Stimulated activated CD4-positive, alpha-beta T cell treated with anti-CD3 and anti-CD28 coated beads, Interleukin-12 subunit alpha, Interleukin-12 subunit beta, amount 100 ng/mL, for 24 hours (primary cell): ENCODE measurements around the gene TSEN34.
A peak's percentile ranks its signal among the peaks of the same experiment; 100 is the strongest.
"Not testable (repeated sequence)": the region's sequence is repeated elsewhere in the genome, so short reads cannot be mapped to it uniquely, and the experiment has no call there.

Source experiments
- DNase-seq, 2 experiments: peaks; one replicate each; pipeline ENCODE4 v3.0.0-alpha.2; 2020; ENCODE audit warnings: low read depth in 2 of 2

TSEN34 gene

GRCh38 chr19:54209058-54209810 is 18.1 kb downstream of the TSEN34 start:
- DNase-seq = no peak

- no peak for DNase-seq
These were observed 18.8 kb downstream of the TSEN34 start for GRCh38 chr19:54209811-54210494.

GRCh38 chr19:54211235-54211634 is 20.1 kb downstream of the TSEN34 start:
- no peak for DNase-seq

GRCh38 chr19:54214217-54214616 is 23.1 kb downstream of the TSEN34 start:
- DNase-seq = not testable (repeated sequence)

- not testable (repeated sequence) for DNase-seq
These were observed 23.6 kb downstream of the TSEN34 start for GRCh38 chr19:54214734-54215133.

DNA sequence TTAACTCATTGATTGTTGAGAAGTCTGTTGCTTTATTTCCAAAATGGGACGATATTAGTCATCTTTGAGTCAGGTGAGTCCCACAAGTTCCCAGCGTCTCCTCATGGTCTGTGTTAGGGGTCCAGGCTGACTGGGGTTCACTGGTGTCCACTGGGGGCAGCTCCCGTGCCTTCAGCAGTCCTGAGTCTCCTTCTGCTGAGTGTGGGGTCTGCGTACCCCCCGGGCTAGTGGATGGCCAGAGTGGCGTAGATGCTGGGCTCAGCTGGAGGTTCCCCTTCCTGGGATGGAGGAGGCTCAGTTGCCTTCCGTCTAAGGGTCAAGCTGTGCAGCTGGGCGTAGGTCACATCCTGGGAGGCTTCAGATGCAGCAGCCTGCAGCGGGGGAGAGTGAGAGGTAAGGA is 25.8 kb downstream of the TSEN34 start:
- DNase-seq = no peak

GRCh38 chr19:54217517-54218247 is 26.6 kb downstream of the TSEN34 start:
- DNase-seq = not testable (repeated sequence)

GRCh38 chr19:54218259-54218658 is 27.2 kb downstream of the TSEN34 start:
- DNase-seq = no peak

- no peak for DNase-seq
These were observed 28.0 kb downstream of the TSEN34 start for GRCh38 chr19:54218960-54219661.

GRCh38 chr19:54219702-54220101 is 28.6 kb downstream of the TSEN34 start:
- DNase-seq = not testable (repeated sequence)

DNA sequence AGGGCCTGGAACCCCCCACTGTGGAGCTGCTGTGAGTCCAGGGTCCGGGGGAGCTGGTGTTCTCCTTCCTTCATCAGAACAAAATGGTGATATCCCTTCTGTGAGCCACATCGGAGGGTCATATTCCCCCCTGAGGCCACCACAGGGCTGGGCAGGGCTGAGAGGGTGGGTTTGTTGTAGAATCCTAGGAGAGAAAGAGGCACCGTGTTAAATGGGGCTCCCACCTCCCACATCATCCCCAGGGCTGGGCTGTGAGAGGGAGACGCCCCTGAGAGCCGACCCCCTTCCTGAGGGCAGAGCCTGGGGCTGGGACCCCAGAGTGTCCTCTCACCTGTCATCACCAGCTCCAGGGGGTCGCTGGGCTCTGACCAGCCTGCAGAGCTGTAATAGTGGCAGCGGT is 30.8 kb downstream of the TSEN34 start:
- DNase-seq = not testable (repeated sequence)

- DNase-seq = not testable (repeated sequence)
These were observed 31.6 kb downstream of the TSEN34 start, which contains the start of gene LILRB3 for GRCh38 chr19:54222474-54223276. LILRB3 (minus strand) TSS chr19:54223007; CDS start chr19:54222976, 31 bp downstream.

GRCh38 chr19:54223277-54223936 is 32.3 kb downstream of the TSEN34 start:
- DNase-seq = not testable (repeated sequence)

DNA sequence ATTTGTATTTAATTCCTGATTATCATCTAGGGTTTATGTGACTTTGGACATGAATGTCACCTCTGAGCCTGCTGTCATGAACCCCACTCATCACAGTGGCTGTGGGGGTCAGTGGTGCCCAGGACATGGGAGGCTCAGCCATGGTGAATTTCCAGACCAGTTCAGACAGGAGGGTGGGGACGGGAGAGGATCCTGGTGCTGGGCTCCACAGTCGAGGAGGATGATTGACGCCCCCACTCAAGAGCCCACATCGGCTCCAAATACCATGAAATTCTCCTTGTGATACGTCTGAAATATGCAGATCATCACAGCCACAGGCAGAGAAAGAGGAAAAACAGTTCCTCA is 32.8 kb downstream of the TSEN34 start:
- not testable (repeated sequence) for DNase-seq

- DNase-seq = not testable (repeated sequence)
These were observed 33.5 kb downstream of the TSEN34 start for GRCh38 chr19:54224619-54225018.

- no peak for DNase-seq
These were observed 38.0 kb downstream of the TSEN34 start for GRCh38 chr19:54229146-54229545.

DNA sequence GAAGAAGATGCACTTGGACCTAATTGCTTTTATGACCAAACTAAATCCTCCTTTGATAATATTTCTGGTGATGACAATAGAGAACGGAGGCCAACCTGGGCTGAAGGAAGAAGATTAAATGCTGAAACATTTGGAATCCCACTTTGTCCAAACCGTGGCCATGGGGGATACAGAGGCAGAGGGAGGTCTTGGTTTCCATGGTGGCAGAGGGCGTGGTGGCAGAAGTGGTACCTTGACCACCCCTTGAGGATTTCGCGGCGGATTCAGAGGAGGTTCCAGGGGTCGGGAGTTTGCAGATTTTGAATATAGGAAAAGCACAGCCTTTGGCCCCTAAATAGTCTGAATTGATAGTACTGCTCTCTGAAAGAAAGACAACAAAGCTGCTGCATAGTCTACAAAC is 38.9 kb downstream of the TSEN34 start:
- no peak for DNase-seq

DNA sequence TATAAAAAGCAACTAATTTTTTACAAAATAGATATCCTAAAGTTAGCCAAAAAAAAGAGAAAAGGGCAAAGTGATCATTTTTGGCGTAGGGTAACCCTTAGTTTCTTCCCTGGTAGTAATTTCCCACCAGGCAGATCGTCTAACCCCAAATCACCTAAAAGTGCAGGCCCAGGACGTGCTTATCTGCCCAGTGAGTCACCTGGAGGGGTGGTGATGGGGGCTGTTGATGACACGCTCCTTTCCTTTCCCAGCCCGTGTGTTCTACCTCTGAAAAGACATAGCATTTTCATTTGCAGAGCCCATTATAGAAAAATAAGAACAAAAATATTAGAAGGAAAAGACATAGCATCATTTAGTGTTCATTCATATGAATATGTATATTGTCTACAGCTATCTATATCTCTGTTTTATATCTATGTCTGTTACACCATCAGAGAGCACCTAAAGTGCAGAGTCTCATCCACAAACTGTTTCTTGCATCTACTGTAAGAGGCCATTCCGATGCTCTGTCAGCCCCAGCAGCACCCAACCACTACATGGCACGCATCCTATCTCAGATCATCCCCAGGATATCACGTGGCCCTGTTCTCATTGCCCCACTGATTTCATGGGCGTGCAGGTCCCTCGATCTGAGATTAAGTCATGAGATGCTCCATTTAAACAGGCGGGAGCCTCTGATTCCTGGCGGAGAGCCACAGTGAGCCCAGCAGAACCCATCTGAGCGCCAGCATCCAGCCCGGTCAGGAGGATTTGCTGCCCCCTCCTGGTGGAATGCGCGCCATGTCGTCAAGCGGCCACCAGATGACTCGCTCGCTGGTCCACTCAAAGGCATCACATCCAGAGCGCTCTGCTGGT is 40.2 kb downstream of the TSEN34 start:
- DNase-seq = peak; percentile 64 to 86

DNA sequence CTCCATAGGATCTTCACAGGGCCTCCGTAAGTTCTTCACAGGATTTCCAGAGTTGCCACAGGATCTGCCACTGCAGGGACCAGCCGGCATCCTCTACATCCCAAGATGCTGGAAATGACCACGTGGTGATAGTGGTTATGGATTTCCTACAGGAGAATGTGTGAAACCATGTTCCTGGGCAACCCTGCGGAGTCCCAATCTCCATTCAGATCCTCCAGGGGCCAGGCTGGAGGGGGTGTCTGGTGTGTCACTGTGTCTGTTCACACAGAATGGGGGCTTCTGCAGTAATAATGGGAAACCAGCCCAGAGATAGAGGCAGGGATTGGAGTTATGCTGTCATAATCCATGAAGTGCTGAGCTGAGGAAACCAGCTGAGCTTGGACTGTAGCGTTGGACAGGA is 42.8 kb downstream of the TSEN34 start:
- DNase-seq = no peak
